IMR-90 (cell line): ENCODE data around the gene BCL2. TPM values are rescaled to one million over a fixed set of nuclear protein-coding genes. Genes with fewer than 3 reads are reported as not detected.

ENCODE experiments used
- ATAC-seq: fragments of 200-7000 bp; cut with Tn5 transposase; 2 replicates; pipeline ENCODE4 v1.9.1; 2020; ENCODE audit warnings: low read depth, mild to moderate bottlenecking, moderate library complexity
- BruUV-seq: library from RNA; stranded (reverse); fragments of 400-500 nt; replicated peaks from 2 replicates; lab custom pipeline; 2021; lab: Mats Ljungman, UMichigan
- CTCF ChIA-PET: fragments of 300-600 bp; formaldehyde crosslinking; extraction: SDS; loops from one replicate; lab custom pipeline; 2021; ENCODE audit warnings: antibody characterized with exemption; lab: Yijun Ruan, JAX
- POLR2A ChIA-PET: fragments of 300-600 bp; sonication (Branson Sonifier 250); formaldehyde crosslinking; loops from one replicate; lab custom pipeline; 2022; ENCODE audit warnings: antibody characterized with exemption; ENCODE audit not compliant: unreplicated experiment; lab: Charles Lee
- DNase-seq: peaks from one replicate; pipeline ENCODE4 v3.0.0; 2013
- H2AFZ ChIP-seq: replicated peaks from 2 replicates; pipeline ENCODE3; 2013; ENCODE audit warnings: low read length, mild to moderate bottlenecking; ENCODE audit not compliant: poor library complexity
- H2AK5ac ChIP-seq: 2 replicates; pipeline ENCODE4 v1.6.1; 2013; ENCODE audit warnings: low read depth, low read length, inconsistent platforms
- H2AK9ac ChIP-seq: replicated peaks from 2 replicates; pipeline ENCODE3; 2013; ENCODE audit warnings: mild to moderate bottlenecking, low read depth, low read length, moderate library complexity; ENCODE audit not compliant: poor library complexity
- H2BK120ac ChIP-seq: 2 replicates; pipeline ENCODE4 v1.6.1; 2013; ENCODE audit warnings: low read depth, low read length, inconsistent platforms
- H2BK15ac ChIP-seq: 3 replicates; pipeline ENCODE4 v1.6.1; 2013; ENCODE audit warnings: low read depth, low read length, inconsistent platforms
- H2BK20ac ChIP-seq: 2 replicates; pipeline ENCODE4 v1.6.1; 2013; ENCODE audit warnings: low read depth, mild to moderate bottlenecking, inconsistent platforms, low read length, moderate library complexity
- H2BK5ac ChIP-seq: 2 replicates; pipeline ENCODE4 v1.6.1; 2013; ENCODE audit warnings: mild to moderate bottlenecking, low read depth, low read length, inconsistent platforms; ENCODE audit not compliant: poor library complexity, severe bottlenecking
- H3K14ac ChIP-seq: replicated peaks from 2 replicates; pipeline ENCODE4 v1.6.1; 2013; ENCODE audit warnings: low read depth, low read length, inconsistent platforms
- H3K18ac ChIP-seq: 2 replicates; pipeline ENCODE4 v1.6.1; 2013; ENCODE audit warnings: low read depth, low read length, control low read depth
- H3K23ac ChIP-seq: 2 replicates; pipeline ENCODE4 v1.6.1; 2013; ENCODE audit warnings: low read depth, low read length, inconsistent platforms
- H3K27ac ChIP-seq: 2 replicates; pipeline ENCODE4 v1.5.1; 2013; ENCODE audit warnings: mild to moderate bottlenecking, control low read depth, low read length; ENCODE audit not compliant: insufficient read depth
- H3K27me3 ChIP-seq: 2 replicates; pipeline ENCODE4 v1.6.1; 2013; ENCODE audit warnings: low read length; ENCODE audit not compliant: control insufficient read depth, insufficient read depth
- H3K36me3 ChIP-seq: 2 replicates; pipeline ENCODE4 v1.6.1; 2013; ENCODE audit warnings: low read length, mixed read lengths; ENCODE audit not compliant: control insufficient read depth, insufficient read depth
- H3K4ac ChIP-seq: 2 replicates; pipeline ENCODE4 v1.6.1; 2013; ENCODE audit warnings: low read depth, low read length, inconsistent platforms
- H3K4me1 ChIP-seq: 2 replicates; pipeline ENCODE4 v1.6.1; 2013; ENCODE audit warnings: low read length, mixed read lengths; ENCODE audit not compliant: control insufficient read depth, insufficient read depth
- H3K4me2 ChIP-seq: 2 replicates; pipeline ENCODE4 v1.6.1; 2013; ENCODE audit warnings: low read depth, mild to moderate bottlenecking, control low read depth, low read length, moderate library complexity
- H3K4me3 ChIP-seq: 2 replicates; pipeline ENCODE4 v1.5.1; 2013; ENCODE audit warnings: low read depth, mild to moderate bottlenecking, control low read depth, low read length, moderate library complexity; ENCODE audit not compliant: insufficient read depth
- H3K56ac ChIP-seq: 2 replicates; pipeline ENCODE4 v1.6.1; 2013; ENCODE audit warnings: low read length, inconsistent platforms; ENCODE audit not compliant: insufficient read depth; ENCODE audit errors: extremely low read depth
- H3K79me1 ChIP-seq, 2 experiments: 2 replicates each; pipeline ENCODE4 v1.6.1; 2013; ENCODE audit warnings: low read length in 2 of 2, inconsistent platforms in 1 of 2, low read depth in 1 of 2
- H3K9ac ChIP-seq: 2 replicates; pipeline ENCODE4 v1.6.1; 2013; ENCODE audit warnings: low read depth, low read length, control low read depth
- H3K9me1 ChIP-seq: 2 replicates; pipeline ENCODE4 v1.6.1; 2013; ENCODE audit warnings: low read length, inconsistent platforms; ENCODE audit not compliant: insufficient read depth
- H3K9me3 ChIP-seq: 2 replicates; pipeline ENCODE4 v1.6.1; 2013; ENCODE audit warnings: low read length; ENCODE audit not compliant: control insufficient read depth, insufficient read depth
- H4K20me1 ChIP-seq: 2 replicates; pipeline ENCODE4 v1.6.1; 2013; ENCODE audit warnings: low read length, inconsistent platforms; ENCODE audit not compliant: insufficient read depth
- H4K5ac ChIP-seq: 2 replicates; pipeline ENCODE4 v1.6.1; 2013; ENCODE audit warnings: mild to moderate bottlenecking, low read depth, low read length, control low read depth
- H4K8ac ChIP-seq, 2 experiments: 2 replicates each; pipeline ENCODE4 v1.6.1; 2013; ENCODE audit warnings: low read depth in 2 of 2, low read length in 2 of 2, control low read depth in 1 of 2, inconsistent platforms in 1 of 2
- H4K91ac ChIP-seq: 2 replicates; pipeline ENCODE4 v1.6.1; 2013; ENCODE audit warnings: low read depth, low read length, inconsistent platforms; ENCODE audit not compliant: insufficient read depth
- FOS ChIP-seq: fragments of 150-350 bp; IDR thresholded peaks from 2 replicates; pipeline ENCODE4 v1.6.1; 2016; ENCODE audit warnings: low read depth, low read length
- MXI1 ChIP-seq: IDR thresholded peaks from 2 replicates; pipeline ENCODE4 v1.6.1; 2012; ENCODE audit warnings: low read depth, mild to moderate bottlenecking, low read length, moderate library complexity, borderline replicate concordance
- RAD21 ChIP-seq: IDR thresholded peaks from 2 replicates; pipeline ENCODE4 v1.6.1; 2012; ENCODE audit warnings: low read length, improper control_type of control experiment
- RCOR1 ChIP-seq: IDR thresholded peaks from 2 replicates; pipeline ENCODE4 v1.6.1; 2012; ENCODE audit warnings: mild to moderate bottlenecking, low read length, improper control_type of control experiment; ENCODE audit not compliant: insufficient replicate concordance
- RFX5 ChIP-seq: IDR thresholded peaks from 2 replicates; pipeline ENCODE4 v1.8.0; 2012; ENCODE audit warnings: low read depth, mild to moderate bottlenecking, low read length, moderate library complexity
- WGBS, 2 experiments: methylation state at CpG; one replicate each; pipeline versions ENCODE4 v1.1.5 to v1.1.7; 2013; ENCODE audit warnings: missing lambda C conversion rate in 2 of 2; ENCODE audit not compliant: insufficient read length in 1 of 2; ENCODE audit errors: extremely low coverage in 2 of 2; 5-methylcytosine and 5-hydroxymethylcytosine counted together
- dilution Hi-C: fragments of 300-500 bp; cut with HindIII; formaldehyde crosslinking; loops from one replicate; pipeline ENCODE4 v1.14.3; 2018; ENCODE audit warnings: low sequenced_read_pairs; ENCODE audit not compliant: unreplicated experiment
- in situ Hi-C: fragments of 300-500 bp; cut with MboI; formaldehyde crosslinking; loops from 3 replicates; pipeline ENCODE4 v1.14.3; 2019; ENCODE audit warnings: low sequenced_read_pairs, inconsistent platforms, mixed read lengths
- intact Hi-C: fragments of 100-400 bp; cut with micrococcal nuclease; formaldehyde crosslinking; loops from 2 replicates; pipeline ENCODE4 v1.10.0; 2022
- polyA plus RNA-seq, 3 experiments: library from polyadenylated mRNA; depleted of rRNA; stranded (reverse); fragments of >200 nt; gene quantifications; 2 replicates each; pipeline ENCODE4 v1.2.3, GENCODE V29; 2012; ENCODE audit warnings: low replicate concordance in 1 of 3
- total RNA-seq: library from RNA; depleted of rRNA; stranded (reverse); fragments of >200 nt; gene quantifications from 2 replicates; pipeline ENCODE4 v1.2.3, GENCODE V29; 2012

Gene BCL2
- total and polyA plus RNA-seq, 2 of the 4 experiments (the other 2 are of a cell fraction): 0.24 to 0.54 TPM

DNA sequence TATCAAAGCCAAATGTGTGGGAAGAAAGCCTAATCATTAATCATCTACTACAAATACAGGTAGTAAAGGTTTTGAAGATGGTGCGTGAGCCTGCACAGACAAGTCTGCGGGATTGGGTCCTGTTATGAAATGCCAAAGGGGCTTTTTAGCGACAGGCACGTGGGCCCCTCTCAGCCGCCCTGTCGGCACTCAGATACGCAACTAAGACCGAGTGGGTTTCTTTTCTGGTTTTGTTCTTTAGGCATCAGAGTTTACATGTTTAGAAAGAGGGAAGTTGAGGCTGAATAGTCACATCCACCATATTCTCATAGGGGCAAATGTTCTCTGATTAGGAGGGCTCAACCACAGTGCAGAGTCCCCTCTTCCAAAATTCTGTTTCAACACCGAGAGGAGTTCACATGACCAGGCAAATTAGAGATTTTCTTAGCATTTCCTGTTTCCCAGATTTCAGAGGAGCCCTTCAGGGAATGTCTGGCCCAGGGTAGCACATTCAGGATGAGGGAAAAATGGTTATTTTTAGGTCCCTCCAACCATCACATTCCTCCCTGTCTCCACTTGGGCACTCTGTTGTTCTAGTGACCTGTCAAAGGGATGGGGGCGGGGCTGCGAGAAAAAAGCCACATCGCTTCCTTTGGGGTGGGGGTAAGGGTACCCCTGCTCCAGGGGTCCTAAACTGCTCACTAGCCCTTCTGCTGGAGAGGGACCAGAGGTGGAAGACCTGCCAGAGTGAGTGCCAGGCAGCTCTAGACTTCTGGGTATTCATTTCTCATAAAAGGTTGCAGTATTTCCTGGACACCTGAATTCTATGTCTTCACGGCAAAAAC, 159.2 kb downstream of the BCL2 start (continued):
- no peak for TF ChIP-seq RAD21

DNA sequence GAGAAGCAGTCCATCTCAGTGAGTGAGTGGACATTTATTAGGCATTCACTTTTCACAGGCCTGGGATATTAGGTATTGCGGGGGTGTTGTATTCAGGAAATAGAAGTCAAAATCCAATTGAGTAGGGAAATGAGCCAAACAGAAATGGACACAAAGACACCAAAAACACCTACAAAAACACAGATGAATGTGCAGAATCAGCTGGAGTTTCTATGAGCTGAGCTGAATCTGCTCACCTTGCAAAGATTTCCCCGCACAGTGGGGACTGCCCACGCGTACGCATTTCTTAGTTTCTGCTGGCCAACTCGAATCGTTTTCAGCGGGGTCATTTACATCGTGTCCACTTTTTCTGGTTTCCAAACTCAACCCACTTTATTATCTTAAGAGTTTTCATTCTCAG, 160.0 kb downstream of the BCL2 start:
- intact Hi-C loops: no loop called here
- no CpG with 5 or more reads among the region's 9 CpGs for WGBS, 2 experiments
- POLR2A ChIA-PET: no interaction called here

More for the DNA sequence above, 160.0 kb downstream of the BCL2 start:
- Histone ChIP-seq H2BK20ac (no peak overlapping the region), H3K18ac (no peak overlapping the region), H2BK15ac (no peak overlapping the region), H2AFZ (no peak overlapping the region), H2AK9ac (no peak overlapping the region), H3K4ac (no peak overlapping the region), H3K27ac (no peak overlapping the region), H3K9me1 (peaks cover 9% of the 10 kb centered on the region), H3K27me3 (peaks cover 3% of the 10 kb centered on the region), H3K56ac (no peak overlapping the region), H3K4me2 (no peak overlapping the region), H3K9ac (no peak overlapping the region), H3K4me3 (no peak overlapping the region), H4K5ac (no peak overlapping the region), H3K9me3 (no peaks in the 10 kb centered on the region), H4K20me1 (no peaks in the 10 kb centered on the region), H3K14ac (no peak overlapping the region), H3K79me1 (no peaks in the 10 kb centered on the region), H4K91ac (no peak overlapping the region), H2AK5ac (no peak overlapping the region), H3K4me1 (peaks cover 6% of the 10 kb centered on the region; the same call in 1 of the 2 replicates), H3K36me3 (no peaks in the 10 kb centered on the region), H2BK5ac (no peak overlapping the region), H2BK120ac (no peak overlapping the region), H3K23ac (no peak overlapping the region), H4K8ac (no peak overlapping the region)
- DNase-seq: no peak
- CTCF ChIA-PET: no interaction called here
- TF ChIP-seq MXI1 (no peak), FOS (no peak), RFX5 (no peak), RCOR1 (no peak), RAD21 (no peak)
- BruUV-seq: no TSS peak
- in situ Hi-C loops (no loop called here), dilution Hi-C loops (no loop called here)
- ATAC-seq: no peak
